Panc1 (cell line): Measurements from ENCODE around the gene SATB1. TPM values are rescaled to one million over a fixed set of nuclear protein-coding genes. Genes with fewer than 3 reads are reported as not detected.

Source experiments
- ATAC-seq: fragments of 200-7000 bp; cut with Tn5 transposase; 2 replicates; pipeline ENCODE4 v1.9.1; 2020; ENCODE audit warnings: mild to moderate bottlenecking, moderate library complexity
- BruUV-seq: library from RNA; stranded (reverse); fragments of 400-500 nt; replicated peaks from 2 replicates; lab custom pipeline; 2021; lab: Mats Ljungman, UMichigan
- CTCF ChIA-PET: fragments of 300-600 bp; sonication (Branson Sonifier 250); formaldehyde crosslinking; loops from one replicate; lab custom pipeline; 2022; ENCODE audit warnings: antibody characterized with exemption; lab: Charles Lee
- POLR2A ChIA-PET: fragments of 300-600 bp; sonication (Branson Sonifier 250); formaldehyde crosslinking; loops from one replicate; lab custom pipeline; 2022; ENCODE audit warnings: antibody characterized with exemption; lab: Charles Lee
- DNase-seq: peaks from one replicate; pipeline ENCODE4 v3.0.0-alpha.2; 2010; ENCODE audit warnings: low read depth, low spot score
- H3K27ac ChIP-seq: 2 replicates; pipeline ENCODE4 v1.5.1; 2011; ENCODE audit warnings: mild to moderate bottlenecking, low read length, inconsistent platforms
- H3K27me3 ChIP-seq: fragments of 200-500 bp; sonication (Bioruptor generic); 2 replicates; pipeline ENCODE4 v1.6.0; 2014; ENCODE audit warnings: low read length, inconsistent platforms; ENCODE audit not compliant: control insufficient read depth, insufficient read depth
- H3K36me3 ChIP-seq: fragments of 200-500 bp; sonication (Bioruptor generic); 2 replicates; pipeline ENCODE4 v1.5.1; 2014; ENCODE audit warnings: inconsistent platforms, mild to moderate bottlenecking, low read length, moderate library complexity; ENCODE audit not compliant: control insufficient read depth, insufficient read depth
- H3K4me1 ChIP-seq: 2 replicates; pipeline ENCODE4 v1.5.1; 2011; ENCODE audit warnings: inconsistent platforms, mild to moderate bottlenecking, low read length, moderate library complexity; ENCODE audit not compliant: control insufficient read depth, insufficient read depth
- H3K4me3 ChIP-seq, 2 experiments: 2 replicates each; pipeline ENCODE4 v1.5.1; 2011 to 2012; ENCODE audit warnings: low read depth in 2 of 2, low read length in 2 of 2, mild to moderate bottlenecking in 2 of 2, inconsistent platforms in 1 of 2, moderate library complexity in 1 of 2
- H3K9me3 ChIP-seq: fragments of 200-500 bp; sonication (Bioruptor generic); 2 replicates; pipeline ENCODE4 v1.5.1; 2014; ENCODE audit warnings: low read depth, mild to moderate bottlenecking, inconsistent platforms, low read length, moderate library complexity; ENCODE audit not compliant: control insufficient read depth, insufficient read depth
- SIN3A ChIP-seq: IDR thresholded peaks from 2 replicates; pipeline ENCODE4 v1.6.1; 2012; ENCODE audit warnings: low read depth, mild to moderate bottlenecking, low read length, moderate library complexity, borderline replicate concordance; ENCODE audit not compliant: insufficient read depth
- TCF7L2 ChIP-seq: IDR thresholded peaks from 2 replicates; pipeline ENCODE4 v1.6.1; 2011; ENCODE audit warnings: mild to moderate bottlenecking, low read depth, low read length, inconsistent platforms
- in situ Hi-C: cut with HindIII; loops from 2 replicates; pipeline ENCODE4 v1.10.0; 2016; ENCODE audit warnings: low sequenced_read_pairs, low pct_unique_long_range_greater_than_20kb
- intact Hi-C: fragments of 100-400 bp; cut with micrococcal nuclease; formaldehyde crosslinking; loops from one replicate; pipeline ENCODE4 v1.10.0; 2022; ENCODE audit not compliant: unreplicated experiment
- total RNA-seq: library from RNA; stranded (reverse); gene quantifications from one replicate; pipeline ENCODE4 v1.2.1, GENCODE V29; 2021; ENCODE audit not compliant: unreplicated experiment
- TF ChIP-seq, protein P1 (sequence below), 2 experiments: IDR thresholded peaks; 2 replicates each; pipeline ENCODE4 v1.6.1; 2011 to 2012; ENCODE audit warnings: low read depth in 2 of 2, control low read depth in 1 of 2, low read length in 1 of 2, mild to moderate bottlenecking in 1 of 2, moderate library complexity in 1 of 2; ENCODE audit not compliant: insufficient read depth in 1 of 2
- TF ChIP-seq, protein P2 (sequence below): fragments of 450-650 bp; IDR thresholded peaks from 2 replicates; pipeline ENCODE4 v1.5.1; 2017; ENCODE audit warnings: mild to moderate bottlenecking

The SATB1 gene
- total RNA-seq, 1 experiment from 2014 or later: 0.31 TPM

DNA sequence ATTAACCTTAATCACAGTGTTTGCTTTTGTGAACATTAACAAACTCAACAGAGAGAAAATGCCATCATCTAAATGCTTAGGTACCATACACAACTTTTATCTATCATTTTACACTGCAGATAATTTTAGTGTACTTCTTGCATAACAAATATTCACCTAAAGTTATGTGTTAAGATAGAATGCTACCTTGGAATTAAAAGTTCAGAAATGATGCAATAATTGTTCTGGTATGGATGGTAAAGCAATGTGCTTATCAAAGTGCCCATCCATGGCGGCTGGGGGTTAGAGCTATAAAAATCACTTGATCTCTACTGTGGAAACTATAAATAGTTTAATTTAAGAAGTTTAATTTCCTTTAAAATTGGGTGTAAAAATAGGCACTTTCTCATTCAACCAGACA lies 28.7 kb downstream of the SATB1 start:
- POLR2A ChIA-PET: no interaction called here
- intact Hi-C loops: no loop called here
- TF ChIP-seq TCF7L2: no peak
- no peak for TF ChIP-seq SIN3A
- TF ChIP-seq, protein P1, sequence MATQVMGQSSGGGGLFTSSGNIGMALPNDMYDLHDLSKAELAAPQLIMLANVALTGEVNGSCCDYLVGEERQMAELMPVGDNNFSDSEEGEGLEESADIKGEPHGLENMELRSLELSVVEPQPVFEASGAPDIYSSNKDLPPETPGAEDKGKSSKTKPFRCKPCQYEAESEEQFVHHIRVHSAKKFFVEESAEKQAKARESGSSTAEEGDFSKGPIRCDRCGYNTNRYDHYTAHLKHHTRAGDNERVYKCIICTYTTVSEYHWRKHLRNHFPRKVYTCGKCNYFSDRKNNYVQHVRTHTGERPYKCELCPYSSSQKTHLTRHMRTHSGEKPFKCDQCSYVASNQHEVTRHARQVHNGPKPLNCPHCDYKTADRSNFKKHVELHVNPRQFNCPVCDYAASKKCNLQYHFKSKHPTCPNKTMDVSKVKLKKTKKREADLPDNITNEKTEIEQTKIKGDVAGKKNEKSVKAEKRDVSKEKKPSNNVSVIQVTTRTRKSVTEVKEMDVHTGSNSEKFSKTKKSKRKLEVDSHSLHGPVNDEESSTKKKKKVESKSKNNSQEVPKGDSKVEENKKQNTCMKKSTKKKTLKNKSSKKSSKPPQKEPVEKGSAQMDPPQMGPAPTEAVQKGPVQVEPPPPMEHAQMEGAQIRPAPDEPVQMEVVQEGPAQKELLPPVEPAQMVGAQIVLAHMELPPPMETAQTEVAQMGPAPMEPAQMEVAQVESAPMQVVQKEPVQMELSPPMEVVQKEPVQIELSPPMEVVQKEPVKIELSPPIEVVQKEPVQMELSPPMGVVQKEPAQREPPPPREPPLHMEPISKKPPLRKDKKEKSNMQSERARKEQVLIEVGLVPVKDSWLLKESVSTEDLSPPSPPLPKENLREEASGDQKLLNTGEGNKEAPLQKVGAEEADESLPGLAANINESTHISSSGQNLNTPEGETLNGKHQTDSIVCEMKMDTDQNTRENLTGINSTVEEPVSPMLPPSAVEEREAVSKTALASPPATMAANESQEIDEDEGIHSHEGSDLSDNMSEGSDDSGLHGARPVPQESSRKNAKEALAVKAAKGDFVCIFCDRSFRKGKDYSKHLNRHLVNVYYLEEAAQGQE (IDR thresholded peaks at IDR 0.05; ENCODE audit: insufficient read depth in 1 of 2, low read depth in 2 of 2, low read length in 1 of 2): no peak
- TF ChIP-seq, protein P2, sequence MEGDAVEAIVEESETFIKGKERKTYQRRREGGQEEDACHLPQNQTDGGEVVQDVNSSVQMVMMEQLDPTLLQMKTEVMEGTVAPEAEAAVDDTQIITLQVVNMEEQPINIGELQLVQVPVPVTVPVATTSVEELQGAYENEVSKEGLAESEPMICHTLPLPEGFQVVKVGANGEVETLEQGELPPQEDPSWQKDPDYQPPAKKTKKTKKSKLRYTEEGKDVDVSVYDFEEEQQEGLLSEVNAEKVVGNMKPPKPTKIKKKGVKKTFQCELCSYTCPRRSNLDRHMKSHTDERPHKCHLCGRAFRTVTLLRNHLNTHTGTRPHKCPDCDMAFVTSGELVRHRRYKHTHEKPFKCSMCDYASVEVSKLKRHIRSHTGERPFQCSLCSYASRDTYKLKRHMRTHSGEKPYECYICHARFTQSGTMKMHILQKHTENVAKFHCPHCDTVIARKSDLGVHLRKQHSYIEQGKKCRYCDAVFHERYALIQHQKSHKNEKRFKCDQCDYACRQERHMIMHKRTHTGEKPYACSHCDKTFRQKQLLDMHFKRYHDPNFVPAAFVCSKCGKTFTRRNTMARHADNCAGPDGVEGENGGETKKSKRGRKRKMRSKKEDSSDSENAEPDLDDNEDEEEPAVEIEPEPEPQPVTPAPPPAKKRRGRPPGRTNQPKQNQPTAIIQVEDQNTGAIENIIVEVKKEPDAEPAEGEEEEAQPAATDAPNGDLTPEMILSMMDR: no peak

DNA sequence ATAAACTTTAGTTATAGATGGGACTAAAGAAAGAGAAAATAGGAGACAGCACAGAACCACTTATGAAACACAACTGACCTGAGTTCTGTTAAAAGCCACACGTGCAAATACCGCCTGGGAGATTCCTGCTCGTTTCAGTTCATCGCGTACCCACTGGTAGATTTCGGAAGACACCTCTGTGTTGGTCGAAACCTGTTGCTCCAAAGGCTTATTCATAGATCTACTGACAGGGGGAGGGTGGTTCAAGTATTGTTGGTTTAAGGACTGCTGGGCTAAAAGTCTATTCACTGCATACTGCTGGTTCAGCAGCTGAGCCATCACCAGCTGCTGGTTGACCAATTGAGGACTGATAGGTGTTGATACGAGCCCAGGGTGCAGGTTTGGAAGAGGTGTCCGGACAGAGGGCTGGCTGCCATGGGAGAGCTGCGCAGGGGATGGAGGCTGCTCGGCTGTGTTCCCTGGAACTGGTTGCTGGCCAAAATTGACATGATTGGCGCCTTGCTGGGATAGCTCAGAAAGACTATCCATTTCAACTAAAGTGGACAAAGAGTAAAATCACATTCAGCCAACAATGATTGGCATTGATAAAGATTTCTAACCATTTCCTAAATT lies 30.6 kb downstream of the SATB1 start:
- Histone ChIP-seq H3K4me1 (no peaks in the 10 kb centered on the region), H3K36me3 (no peaks in the 10 kb centered on the region), H3K9me3 (no peaks in the 10 kb centered on the region), H3K27me3 (no peaks in the 10 kb centered on the region), H3K4me3 (no peak overlapping the region), H3K27ac (no peak overlapping the region)
- no TSS peak for BruUV-seq
- CTCF ChIA-PET: no interaction called here
- ATAC-seq (no peak), DNase-seq (no peak)
- in situ Hi-C loops: no loop called here
- intact Hi-C loops: no loop called here
- TF ChIP-seq, protein P2: no peak
- TF ChIP-seq SIN3A: no peak
- POLR2A ChIA-PET: no interaction called here

More for the DNA sequence above, 28.7 kb downstream of the SATB1 start:
- BruUV-seq: no TSS peak
- Histone ChIP-seq H3K9me3 (no peaks in the 10 kb centered on the region), H3K27me3 (no peaks in the 10 kb centered on the region), H3K4me3 (no peak overlapping the region), H3K27ac (no peak overlapping the region), H3K4me1 (no peaks in the 10 kb centered on the region), H3K36me3 (no peaks in the 10 kb centered on the region)
- DNase-seq (no peak), ATAC-seq (no peak)
- in situ Hi-C loops: no loop called here
- CTCF ChIA-PET: no interaction called here
